Peyer's patch (tissue), 4 donors: ENCODE measurements around the gene MTFR1L.

ENCODE experiments used
- CTCF ChIP-seq, 6 experiments: fragments of 450-650 bp in 4 of 6; fragments of 200-600 bp in 2 of 6; sonication (generic) in 1 of 6; IDR thresholded peaks; one replicate each; pipeline ENCODE4 v1.5.1; 2017 to 2019; ENCODE audit warnings: antibody characterized with exemption in 6 of 6, mild to moderate bottlenecking in 3 of 6, moderate library complexity in 1 of 6
- POLR2A ChIP-seq, 2 donors: fragments of 450-650 bp; IDR thresholded peaks; one replicate each; pipeline ENCODE4 v1.5.1; 2017; ENCODE audit warnings: antibody characterized with exemption in 2 of 2, mild to moderate bottlenecking in 2 of 2, moderate library complexity in 2 of 2

DNA sequence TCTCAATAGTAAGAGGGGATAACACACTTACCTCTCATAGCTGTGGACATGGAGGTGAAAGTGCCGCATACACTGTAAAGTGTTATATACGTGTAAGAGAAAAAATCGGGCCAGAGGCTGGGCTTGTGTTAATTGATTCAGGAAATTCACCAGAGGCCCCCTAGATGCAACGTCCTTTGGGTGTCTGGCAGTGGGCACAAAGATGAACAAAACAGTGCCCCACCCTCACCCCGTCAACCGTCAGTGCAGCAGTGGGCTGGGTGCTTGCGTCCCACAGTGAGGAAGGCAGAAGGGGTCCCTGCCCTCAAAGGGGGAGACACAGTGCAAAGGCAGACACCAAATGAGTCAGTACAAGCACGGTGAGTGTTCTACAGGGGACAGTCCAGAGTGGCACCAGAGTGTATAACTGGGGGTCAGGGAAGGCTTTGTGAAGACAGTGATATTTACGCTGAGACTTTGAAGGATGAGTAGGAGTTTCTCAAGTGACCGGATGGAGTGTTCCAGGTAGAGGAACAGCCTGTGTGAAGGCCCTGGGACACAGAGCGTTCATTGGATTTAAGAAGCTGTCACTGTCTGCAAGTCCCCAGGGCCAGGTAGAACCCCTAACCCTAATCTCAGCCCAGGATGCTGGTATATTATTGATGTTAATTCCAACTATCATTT, 6.6 kb upstream of the MTFR1L start:
- TF ChIP-seq POLR2A (IDR thresholded peaks at IDR 0.05) (no peak), CTCF (IDR thresholded peaks at IDR 0.05) (no peak)
